Stimulated activated naive CD8-positive, alpha-beta T cell treated with anti-CD3 and anti-CD28 coated beads, Interleukin-15, Interleukin-2, amounts not matched to agents 100 U/mL and 50 U/mL, for 24 hours (primary cell): ENCODE results near the gene LIMS2.
A peak's percentile ranks its signal among the peaks of the same experiment; 100 is the strongest.

Source experiments
- ATAC-seq: fragments of 150-1000 bp; cut with Tn5 transposase; one replicate; pipeline ENCODE4 v1.10.0; 2021
- DNase-seq: peaks from one replicate; pipeline ENCODE4 v3.0.0; 2021

The LIMS2 gene

GRCh38 chr2:127674241-127675209 is 805 bp downstream of the LIMS2 start:
- peak; percentile 38 for DNase-seq
- peak; percentile 41 for ATAC-seq

DNA sequence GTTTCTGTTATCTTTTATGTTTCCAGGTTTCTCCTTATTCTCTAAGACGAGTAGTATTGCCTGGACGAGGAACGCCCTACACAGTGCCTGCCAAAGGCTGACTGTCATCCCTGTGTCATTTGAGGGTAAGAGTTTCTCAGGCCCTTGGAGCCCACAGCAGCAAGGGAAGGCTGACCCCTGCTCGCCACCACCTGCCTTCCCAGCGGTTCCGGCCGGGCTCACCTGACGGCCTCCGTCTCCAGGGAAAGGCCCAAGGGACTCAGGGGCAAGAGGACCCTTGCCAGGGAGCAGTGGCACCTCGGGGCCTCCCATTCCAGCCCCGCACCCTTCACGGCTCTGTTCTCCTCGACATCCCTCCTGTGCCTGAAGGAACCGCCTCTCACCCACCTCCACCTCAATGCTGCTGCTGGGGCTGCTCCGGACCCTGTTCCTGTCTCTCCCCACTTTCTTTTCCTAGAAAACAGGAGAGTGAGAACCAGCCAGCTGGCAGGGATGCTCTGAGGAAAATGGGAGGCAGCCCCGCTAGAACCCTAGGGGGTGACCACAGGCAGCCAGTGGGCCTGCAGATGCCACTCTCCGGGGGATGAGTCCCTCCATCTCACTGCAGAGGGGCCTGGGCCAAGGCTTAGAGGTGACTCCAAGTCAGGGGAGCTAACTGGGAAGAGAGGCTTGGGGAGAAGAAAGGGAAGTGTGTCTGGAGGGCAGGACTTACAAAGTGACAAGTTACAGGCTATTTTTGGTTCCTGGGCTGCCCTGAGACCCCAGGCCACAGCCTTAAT is 1.9 kb downstream of the LIMS2 start:
- DNase-seq (no peak), ATAC-seq (no peak)

DNA sequence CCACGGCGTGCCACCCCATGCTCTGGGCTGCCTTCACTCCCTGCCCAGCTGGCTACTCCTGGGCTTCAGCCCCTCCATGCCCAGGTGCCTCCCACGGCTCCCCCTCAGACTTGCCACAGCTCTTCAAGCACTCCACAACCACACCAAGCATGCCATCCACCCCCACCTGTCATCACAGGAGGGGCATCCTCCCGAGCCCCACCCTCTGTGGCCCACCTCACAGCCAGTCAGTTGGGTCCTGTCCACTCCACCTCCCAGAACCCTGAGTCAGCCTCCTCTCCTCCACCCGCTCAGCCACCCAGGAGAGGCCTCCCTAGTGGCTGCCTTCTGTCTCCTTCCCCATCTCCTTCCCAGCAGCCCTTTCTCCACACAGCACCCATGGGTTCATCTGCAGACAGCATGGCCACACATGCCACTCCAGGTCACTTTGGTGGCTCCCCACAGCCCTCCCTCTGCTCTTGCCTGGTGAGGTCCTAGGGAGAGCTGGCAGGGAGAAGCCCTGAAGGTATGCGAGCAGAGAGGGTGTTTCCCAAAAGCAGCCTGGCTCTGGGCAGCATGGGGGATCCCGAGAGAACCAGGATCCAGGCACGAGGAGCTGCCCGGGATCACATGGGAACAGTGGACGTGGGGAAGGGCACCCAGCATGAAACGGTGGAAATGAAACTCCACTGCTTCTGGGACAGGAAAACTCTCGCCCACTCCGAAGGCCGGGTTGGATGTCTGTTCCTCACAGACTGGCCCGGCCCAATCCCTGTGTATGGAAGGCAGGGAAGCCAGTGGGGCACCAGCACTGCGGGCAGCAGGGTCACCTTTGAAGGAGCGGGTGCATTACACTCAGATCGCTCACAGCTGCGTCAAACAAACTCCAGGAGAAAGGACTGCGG is 2.7 kb downstream of the LIMS2 start:
- DNase-seq (no peak), ATAC-seq (no peak)

DNA sequence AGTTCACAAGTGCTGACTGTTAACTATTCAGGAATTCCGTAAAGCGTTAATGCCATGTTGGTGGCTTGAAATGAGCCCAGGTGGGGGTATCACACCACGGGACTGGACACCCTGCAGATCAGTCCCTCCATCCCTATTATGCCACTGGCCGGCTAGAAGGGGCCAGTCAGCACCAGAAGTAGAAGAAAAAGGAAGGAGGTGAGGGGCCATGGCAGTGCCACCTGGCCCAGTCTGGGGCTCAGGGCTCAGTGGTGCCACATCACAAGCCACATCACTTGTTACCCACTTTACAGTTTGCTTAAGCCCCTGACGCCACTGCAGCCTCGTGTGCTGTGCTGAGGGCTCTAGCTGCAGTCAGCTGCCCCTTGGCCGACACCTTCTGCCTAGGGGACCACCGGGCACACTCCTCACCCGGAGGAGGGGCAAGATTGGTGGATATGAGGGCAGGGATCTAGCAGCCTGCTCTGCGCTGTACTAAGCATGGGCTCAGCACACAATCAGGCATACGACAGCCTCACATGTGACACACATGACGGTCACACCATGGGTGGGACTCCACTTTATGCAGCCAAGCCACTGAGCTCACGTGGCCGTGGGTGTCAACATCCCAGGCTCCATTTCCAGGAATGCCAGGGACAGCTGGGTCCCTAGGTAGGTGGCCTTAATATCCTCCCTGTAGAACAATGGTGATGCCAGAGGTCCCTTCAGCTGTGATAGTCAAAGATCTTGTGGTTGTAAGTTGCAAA is 3.6 kb downstream of the LIMS2 start:
- ATAC-seq = no peak
- DNase-seq = no peak

DNA sequence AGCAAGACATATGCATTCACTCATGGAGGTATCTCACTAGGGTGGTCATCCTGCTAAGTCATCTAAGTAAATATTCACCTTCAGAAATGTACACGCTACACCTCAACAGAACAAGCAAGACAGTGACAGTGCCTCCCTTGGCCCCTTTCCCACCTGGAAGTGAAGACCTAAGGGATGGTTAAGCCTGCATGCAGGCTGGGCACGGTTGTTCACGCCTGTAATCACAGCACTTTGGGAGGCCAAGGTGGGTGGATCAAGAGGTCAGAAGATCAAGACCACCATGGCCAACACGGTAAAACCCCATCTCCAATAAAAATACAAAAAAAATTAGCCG is 4.4 kb downstream of the LIMS2 start:
- ATAC-seq = no peak
- no peak for DNase-seq

DNA sequence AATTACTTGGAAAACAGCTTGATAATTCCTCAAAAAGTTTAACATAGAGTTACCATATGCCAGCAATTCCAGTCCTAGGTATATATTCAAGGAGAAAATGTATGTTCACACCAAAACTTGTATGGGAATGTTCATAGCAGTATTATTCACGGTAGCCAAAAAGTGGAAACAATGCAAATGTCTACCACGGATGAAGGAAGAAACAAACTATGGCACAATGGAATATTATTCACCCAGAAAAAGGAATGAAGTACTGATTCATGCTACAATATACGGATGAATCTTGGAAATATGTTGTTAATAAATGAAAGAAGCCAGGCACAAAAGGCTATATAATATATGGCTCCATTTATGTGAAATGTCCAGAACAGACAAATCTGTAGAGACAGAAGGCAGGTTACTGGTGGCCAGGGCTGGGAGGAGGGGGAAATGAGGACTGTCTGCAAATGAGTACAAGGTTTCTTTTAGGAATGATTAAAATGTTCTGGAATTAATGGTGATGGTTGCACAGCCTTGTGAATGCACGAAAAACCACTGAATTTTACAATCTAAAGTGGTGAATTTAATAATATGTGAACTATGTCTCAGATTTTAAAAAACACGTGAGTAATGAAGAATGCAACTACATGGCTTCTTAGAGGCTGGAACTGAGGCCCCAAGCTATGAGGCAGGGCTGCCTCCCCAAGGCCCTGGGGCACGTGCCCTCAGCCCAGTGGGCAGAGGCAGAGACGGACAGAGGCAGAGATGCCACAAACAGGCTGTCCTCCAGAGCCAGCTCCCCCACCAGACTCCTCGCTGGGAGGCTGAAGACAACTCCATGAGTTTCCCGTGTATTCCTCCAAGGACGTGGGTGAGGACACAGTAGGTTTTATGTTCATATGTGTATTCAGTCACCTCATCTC is 5.0 kb downstream of the LIMS2 start:
- DNase-seq (no peak), ATAC-seq (no peak)

- no peak for DNase-seq
- ATAC-seq = no peak
These were observed 6.3 kb downstream of the LIMS2 start for GRCh38 chr2:127669056-127669455.

- ATAC-seq (no peak), DNase-seq (no peak)
These were observed 9.9 kb downstream of the LIMS2 start for GRCh38 chr2:127665267-127665893.

DNA sequence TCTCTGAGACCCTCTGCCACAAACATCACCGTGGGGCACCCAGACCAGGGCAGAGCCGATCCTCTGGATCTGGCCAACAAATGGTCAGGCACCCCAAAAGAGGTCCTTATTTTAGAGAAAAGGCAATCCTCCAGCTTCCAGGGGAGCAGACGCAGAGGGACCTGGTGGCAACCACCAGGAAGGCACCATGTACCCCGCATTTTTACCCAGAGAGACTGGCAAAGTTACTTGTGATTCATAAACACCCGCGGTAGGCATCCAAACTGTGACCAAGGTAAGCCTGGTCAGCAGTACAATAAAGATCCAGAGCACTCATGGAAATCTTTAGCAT is 10.5 kb downstream of the LIMS2 start:
- DNase-seq (no peak), ATAC-seq (no peak)

DNA sequence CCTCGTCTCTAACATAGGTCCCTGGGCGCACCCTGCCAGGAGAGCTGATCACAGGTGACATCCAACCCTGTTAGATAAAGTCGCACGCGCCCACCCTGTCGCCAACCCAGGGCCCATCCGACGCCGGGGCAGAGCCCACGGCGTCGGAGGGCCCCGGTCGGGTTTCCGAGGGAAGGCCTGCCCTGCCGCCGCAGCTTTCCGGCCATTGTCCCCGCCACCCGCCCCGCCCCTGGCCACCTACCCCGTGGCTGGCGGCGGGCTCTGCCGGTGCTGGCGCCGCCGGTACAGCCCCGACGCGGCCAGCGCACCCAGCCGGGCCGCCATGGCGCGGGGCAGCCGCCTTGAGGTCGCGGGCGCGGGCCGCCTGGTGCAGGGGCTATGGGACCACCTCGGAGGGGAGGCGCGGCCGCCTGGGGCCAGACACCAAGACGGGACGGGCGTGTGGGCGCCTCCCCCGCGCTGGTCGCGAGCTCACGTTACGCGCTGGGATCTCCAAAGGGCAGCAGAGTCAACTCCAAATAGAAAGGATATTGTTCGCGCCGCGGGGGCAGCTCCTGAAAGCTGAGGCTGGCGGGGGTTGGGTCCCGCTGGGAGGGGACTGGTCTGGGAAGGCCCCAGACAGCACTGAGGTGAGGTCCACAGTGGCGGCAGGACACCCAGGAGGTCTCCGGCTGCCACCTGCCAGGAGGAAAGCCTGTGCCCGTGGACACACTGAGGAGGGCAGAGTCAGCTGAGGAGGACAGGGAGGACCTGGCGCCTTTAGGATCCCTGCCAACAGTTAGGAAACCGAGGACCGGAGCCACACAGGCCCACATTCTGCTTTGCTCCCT is 11.1 kb downstream of the LIMS2 start:
- DNase-seq (no peak), ATAC-seq (no peak)

DNA sequence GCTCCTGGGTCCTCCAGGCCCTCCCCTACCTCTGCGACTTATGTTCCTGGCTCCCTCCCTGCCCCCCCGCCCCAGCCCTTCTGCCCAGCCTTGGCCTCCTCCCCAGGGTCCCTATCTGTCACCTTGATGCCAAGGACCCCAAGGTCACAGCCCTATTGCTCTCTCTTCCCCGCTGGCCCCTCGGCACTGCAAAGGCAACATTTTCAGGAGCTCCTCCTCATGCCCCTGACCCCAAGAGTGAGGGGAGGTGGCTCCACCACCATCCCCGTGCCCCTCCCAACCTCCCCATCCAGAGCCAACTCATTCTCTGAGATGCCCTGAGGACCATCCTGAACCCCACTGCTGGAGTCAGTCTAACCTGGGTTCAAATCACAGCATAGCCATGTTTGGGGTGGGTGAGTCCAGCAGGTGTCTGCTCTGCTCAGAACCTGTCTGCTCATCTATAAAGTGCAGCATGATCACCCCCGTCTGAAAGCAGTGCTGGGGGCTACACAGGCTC is 11.7 kb downstream of the LIMS2 start:
- ATAC-seq (no peak), DNase-seq (no peak)

GRCh38 chr2:127662937-127663565 is 12.3 kb downstream of the LIMS2 start:
- no peak for DNase-seq

GRCh38 chr2:127661949-127662510 is 13.3 kb downstream of the LIMS2 start:
- ATAC-seq (no peak), DNase-seq (no peak)

More at GRCh38 chr2:127662937-127663565, 12.3 kb downstream of the LIMS2 start:
- ATAC-seq = no peak

GRCh38 chr2:127661072-127661649 is 14.2 kb downstream of the LIMS2 start:
- DNase-seq (no peak), ATAC-seq (no peak)

- no peak for DNase-seq
- ATAC-seq = no peak
These were observed 15.1 kb downstream of the LIMS2 start for GRCh38 chr2:127660291-127660578.

- ATAC-seq (no peak), DNase-seq (no peak)
These were observed 15.7 kb downstream of the LIMS2 start for GRCh38 chr2:127659408-127660290.
